Superior temporal gyrus (tissue), 1 donor: ENCODE results near the gene KCNK7.
A peak's percentile ranks its signal among the peaks of the same experiment; 100 is the strongest.
"Not testable (repeated sequence)": the region's sequence is repeated elsewhere in the genome, so short reads cannot be mapped to it uniquely, and the experiment has no call there.

Source experiments
- DNase-seq: peaks from one replicate; pipeline ENCODE4 v3.0.0-alpha.2; 2016; ENCODE audit errors: extremely low spot score

Gene KCNK7

DNA sequence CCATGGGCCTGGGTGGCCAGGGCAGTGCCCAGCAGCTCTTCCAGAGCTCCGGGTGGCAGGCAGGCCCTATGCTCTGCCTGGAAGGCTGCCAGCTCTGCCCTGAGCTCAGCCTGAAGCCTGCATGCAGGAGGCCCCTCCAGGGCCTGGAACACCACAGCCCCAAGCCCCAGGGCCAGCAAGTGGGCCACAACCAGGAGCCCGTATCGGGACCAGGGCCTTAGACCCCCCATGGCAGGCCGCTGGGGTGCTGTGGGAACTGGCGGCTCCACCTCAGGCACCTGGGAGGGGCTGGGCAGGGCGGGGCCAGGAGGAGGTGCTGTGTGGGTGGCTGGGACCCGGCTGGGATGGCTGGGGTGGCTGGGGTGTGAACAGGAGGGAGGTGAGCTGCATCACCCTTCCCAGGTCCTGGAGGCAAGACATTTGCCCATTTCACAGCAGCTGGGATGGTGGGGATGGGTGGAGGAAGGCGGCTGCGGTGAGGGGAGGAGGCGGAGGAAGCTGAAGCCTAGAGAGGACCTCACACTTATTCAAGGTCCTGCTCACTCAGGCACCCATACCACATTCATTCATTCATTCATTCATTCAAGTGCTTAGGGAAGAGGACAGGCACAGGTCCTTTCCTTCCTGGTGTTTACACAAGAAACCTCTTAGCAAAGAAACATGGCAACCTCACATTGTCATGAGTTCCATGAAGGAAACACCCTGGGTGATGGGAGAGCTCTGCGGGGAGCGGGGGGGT is at the start of gene KCNK7:
Gene KCNK7, minus strand, starts transcription at position 258 of the 739 bp plus-strand sequence. Its CDS starts 28 bp downstream, at position 230.
- DNase-seq = no peak

DNA sequence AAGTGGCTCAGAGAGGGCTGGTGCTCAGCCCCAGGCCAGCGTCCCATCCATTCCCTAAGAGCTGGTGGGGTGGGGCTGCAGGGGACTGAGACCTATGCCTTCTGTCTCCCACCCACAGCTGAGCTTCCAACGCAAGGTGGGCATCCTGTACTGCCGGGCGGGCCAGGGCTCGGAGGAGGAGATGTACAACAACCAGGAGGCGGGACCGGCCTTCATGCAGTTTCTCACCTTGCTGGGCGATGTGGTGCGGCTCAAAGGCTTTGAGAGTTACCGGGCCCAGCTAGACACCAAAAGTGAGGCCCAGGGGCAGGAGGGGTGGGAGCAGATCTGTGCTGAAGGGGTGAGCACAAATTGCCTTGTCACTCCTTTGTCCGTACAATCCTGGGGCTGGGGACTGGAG is 49.2 kb upstream of the KCNK7 start:
- no peak for DNase-seq

- no peak for DNase-seq
Measured at GRCh38 chr11:65643971-65644370, 48.4 kb upstream of the KCNK7 start.

GRCh38 chr11:65642014-65642671 is 46.5 kb upstream of the KCNK7 start:
- DNase-seq = no peak

- no peak for DNase-seq
Measured at GRCh38 chr11:65641297-65642013, 45.9 kb upstream of the KCNK7 start.

GRCh38 chr11:65640483-65641296 is 45.1 kb upstream of the KCNK7 start:
- DNase-seq = no peak

DNA sequence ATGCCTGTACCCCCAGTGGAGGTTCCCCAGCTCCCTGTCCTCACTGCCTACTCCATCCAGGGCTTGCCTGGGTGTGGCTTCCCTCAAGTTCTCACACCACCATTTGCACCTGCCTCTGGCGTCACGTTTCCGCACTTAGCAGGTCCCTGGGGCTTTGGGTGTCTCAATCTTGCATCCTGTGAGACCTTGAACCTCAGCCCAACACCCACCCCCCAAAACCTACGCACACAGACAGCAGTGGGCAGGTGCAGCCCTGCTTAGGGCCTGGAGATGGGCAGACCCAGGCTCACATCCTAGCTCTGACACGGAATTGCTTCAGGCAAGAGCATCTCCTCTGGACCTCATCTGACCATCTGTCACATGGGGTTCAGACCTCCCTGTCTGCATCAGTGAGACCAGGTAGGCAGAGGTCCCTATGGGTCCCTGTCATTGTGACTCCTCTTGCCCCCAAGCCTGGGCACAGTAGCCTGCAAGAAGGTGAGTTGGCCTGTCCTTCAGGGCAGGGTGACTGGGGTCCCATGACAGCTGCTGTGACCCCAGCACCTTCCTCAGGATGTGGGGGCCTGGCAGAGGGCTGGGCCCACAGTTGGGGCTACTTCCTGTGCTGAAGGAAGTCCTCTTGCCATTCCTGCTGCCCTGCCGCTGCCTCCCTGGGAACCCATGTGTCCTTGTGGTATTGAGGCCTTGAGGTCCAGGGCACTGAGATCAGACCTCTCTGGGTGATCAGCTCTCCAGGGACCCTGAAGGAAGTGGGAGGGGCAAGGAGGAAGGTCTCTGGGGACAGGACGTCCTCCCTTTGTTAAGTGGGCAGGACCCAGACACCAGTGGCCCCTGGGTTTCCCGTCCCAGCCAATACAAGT is 44.3 kb upstream of the KCNK7 start:
- DNase-seq = no peak

DNA sequence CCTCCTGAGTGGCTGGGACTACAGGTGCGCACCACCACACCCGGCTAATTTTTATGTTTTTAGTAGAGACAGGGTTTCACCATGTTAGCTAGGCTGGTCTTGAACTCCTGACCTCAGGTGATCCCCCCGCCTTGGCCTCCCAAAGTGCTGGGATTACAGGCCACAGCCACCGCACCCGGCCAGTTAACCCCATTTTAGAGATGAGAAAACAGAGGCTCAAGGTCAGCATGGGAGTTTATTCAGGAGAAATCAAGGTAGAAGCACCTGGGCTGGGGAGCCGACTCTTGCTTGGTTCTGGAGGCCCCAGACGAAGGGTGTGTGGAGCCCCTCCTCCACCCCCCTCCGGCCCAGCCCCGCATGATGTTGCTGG is 43.6 kb upstream of the KCNK7 start:
- DNase-seq = not testable (repeated sequence)

DNA sequence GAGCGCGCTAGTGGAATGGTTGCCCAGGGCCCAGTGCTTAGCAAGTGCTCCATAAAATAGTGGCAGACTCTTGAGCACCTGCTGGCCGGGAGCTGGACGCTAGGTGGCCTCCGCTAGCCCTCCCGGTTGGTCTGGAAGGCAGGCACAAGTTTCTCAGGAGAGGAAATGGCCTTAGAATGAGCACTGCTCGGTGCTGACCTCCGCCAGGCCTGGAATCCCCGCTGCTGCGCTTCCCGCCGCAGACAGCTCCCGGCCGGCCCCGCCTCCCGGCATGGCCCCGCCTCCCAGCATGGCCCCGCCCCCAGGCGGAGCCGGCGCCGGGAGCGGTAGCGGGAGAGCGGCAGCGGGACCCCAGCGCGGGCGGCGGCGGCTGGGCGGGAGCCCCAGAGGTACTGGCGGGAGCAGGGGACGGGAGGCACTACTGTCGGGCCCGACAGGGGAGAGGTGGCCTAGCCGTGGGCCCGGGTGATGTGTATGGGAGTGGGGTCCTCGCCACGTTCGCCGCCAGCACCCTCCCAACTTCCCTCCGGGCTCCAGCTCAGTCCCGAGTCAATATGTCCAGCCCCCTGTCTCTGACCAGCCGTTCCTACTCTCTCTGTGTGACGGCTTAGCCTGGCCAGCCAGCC is 42.3 kb upstream of the KCNK7 start, which contains the start of gene SIPA1:
Gene SIPA1, plus strand, starts transcription at position 308 of the 626 bp plus-strand sequence. CDS start 2,821 bp downstream, outside the sequence.
- DNase-seq = peak; percentile 63

DNA sequence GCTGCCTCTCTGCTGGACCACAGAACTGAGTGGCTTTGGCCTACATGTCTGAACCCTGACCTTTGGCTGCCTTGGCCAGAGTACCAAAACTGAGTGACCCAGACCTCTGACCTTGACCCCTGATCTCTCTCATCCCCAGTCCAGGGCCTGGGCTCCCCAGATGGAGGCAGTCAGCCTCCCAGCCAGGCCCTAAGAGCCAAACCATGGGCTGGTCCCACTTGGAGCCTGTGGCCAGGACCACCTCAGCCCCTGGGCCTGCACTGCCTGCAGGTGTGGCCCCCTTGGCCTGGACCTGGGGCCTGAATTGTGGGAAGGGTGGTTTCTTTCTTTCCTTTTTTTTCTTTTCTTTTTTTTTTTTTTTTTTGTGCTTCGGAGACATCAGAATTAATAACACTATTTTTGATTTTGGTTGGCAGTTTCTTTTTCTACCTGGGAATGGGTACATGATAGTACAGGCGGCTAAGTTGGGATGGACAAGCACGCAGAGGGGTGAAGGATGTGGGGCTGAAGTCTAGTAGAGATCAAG is 41.5 kb upstream of the KCNK7 start:
- DNase-seq = no peak

- DNase-seq = no peak
Measured at GRCh38 chr11:65636108-65637031, 40.8 kb upstream of the KCNK7 start.

DNA sequence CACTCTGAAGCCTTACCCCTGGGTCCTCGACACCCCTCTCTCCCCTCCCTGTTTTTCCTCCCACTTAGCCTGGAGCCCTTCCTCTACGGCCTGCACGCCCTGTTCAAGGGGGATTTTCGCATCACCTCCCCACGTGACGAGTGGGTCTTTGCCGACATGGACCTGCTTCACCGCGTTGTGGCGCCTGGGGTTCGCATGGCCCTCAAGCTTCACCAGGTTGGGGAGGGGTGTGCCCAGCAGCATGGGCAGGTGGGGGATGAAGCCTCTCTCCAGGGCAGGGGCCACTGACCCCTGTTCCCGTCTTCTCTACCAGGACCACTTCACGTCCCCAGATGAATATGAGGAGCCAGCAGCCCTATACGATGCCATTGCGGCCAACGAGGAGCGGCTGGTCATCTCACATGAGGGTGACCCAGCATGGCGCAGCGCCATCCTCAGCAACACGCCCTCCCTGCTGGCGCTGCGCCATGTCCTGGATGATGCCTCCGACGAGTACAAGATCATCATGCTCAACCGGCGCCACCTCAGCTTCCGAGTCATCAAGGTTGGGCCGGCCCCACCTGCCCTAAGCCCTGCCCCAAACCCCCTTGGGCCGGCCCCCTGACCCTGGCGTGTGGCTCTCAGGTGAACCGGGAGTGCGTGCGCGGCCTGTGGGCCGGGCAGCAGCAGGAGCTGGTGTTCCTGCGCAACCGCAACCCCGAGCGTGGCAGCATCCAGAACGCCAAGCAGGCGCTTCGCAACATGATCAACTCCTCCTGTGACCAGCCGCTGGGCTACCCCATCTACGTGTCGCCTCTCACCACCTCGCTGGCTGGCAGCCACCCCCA is 39.5 kb upstream of the KCNK7 start:
- DNase-seq = no peak

- DNase-seq = no peak
Measured at GRCh38 chr11:65634440-65634839, 38.8 kb upstream of the KCNK7 start.

DNA sequence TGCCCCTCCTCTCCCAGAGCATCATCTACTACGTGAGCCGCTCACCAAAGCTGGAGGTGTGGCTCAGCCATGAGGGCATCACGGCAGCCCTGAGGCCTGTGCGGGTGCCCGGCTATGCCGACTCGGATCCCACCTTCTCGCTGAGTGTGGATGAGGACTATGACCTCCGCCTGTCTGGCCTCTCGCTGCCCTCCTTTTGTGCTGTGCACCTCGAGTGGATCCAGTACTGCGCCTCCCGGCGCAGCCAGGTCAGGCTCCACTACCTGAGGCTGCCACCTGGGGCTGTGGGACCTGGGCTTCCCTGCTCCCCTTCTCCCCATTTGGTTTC is 38.5 kb upstream of the KCNK7 start:
- no peak for DNase-seq

- no peak for DNase-seq
Measured at GRCh38 chr11:65633390-65634108, 37.9 kb upstream of the KCNK7 start.

DNA sequence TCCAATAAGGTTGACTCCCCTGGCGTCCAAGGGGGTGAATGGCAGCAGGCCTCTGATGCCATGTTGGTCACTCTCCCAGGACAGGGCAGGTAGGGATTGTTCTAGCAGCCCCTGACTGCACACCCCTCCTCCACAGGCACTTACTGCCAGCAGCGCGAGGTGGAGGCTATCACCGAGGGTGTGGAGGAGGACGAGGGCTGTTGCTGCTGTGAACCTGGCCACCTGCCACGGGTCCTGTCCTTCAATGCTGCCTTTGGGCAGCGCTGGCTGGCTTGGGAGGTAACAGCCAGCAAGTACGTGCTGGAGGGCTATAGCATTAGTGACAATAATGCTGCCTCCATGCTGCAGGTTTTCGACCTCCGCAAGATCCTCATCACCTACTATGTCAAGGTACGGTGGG is 34.6 kb upstream of the KCNK7 start:
- DNase-seq = no peak

GRCh38 chr11:65629579-65629978 is 34.0 kb upstream of the KCNK7 start:
- DNase-seq = no peak

GRCh38 chr11:65627202-65627601 is 31.6 kb upstream of the KCNK7 start:
- no peak for DNase-seq
